DMS53 treated with DMSO at 0.1 percent for 48 hours (cell line): ENCODE results near the gene FAHD2A.
"Not testable (repeated sequence)": the region's sequence is repeated elsewhere in the genome, so short reads cannot be mapped to it uniquely, and the experiment has no call there.

Experiments used
- DNase-seq: peaks from one replicate; lab custom pipeline; 2025; ENCODE audit not compliant: unreplicated experiment; lab: John Stamatoyannopoulos, UW

FAHD2A gene

DNA sequence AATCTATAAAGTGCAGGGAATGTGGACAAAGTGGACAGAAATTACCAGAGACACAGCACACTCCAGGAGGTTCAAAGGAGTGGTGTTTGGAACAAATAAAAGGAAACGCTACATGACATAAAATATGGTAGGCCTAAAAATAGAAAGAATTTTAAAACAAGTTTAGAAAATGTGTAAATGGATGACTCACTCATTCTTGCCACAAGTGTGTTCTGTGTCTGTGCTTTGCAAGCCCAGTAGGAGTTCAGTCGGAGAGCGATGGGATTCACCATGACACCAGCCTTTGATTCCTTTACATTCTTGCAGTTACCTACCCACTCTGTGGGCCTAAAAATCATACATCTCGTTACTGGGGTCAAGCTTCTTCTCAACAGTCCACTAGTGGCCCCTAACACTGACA, 30.9 kb downstream of the FAHD2A start:
- DNase-seq = not testable (repeated sequence)

- not testable (repeated sequence) for DNase-seq
Measured at GRCh38 chr2:95433973-95434372, 31.5 kb downstream of the FAHD2A start.

DNA sequence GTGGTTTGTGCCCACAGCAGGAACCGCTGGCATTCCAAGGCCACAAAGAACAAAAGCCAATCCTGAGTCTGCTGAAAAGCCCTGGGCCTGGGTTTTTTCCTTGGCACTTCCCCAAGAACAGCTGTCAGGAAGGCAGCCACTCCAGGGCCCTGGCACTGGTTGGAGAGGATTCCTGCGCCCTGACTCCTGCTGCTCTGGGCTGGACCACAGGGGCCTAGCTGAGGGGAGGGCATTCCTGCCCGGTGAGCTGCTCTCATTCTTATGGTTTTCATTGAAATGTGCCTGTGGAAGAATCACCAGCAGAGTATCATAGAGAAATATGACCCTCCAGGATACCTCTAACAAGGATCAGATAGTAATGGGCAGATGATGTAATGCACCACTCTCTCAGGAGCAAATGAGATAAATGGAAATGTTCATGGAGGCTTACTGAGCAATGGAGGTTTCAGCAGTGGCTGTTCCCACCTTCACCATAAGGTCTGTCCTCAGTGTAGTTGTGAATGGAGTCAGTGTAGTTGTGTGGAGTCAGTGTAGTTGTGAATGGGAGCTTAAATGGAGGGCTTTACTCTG, 32.1 kb downstream of the FAHD2A start:
- not testable (repeated sequence) for DNase-seq

DNA sequence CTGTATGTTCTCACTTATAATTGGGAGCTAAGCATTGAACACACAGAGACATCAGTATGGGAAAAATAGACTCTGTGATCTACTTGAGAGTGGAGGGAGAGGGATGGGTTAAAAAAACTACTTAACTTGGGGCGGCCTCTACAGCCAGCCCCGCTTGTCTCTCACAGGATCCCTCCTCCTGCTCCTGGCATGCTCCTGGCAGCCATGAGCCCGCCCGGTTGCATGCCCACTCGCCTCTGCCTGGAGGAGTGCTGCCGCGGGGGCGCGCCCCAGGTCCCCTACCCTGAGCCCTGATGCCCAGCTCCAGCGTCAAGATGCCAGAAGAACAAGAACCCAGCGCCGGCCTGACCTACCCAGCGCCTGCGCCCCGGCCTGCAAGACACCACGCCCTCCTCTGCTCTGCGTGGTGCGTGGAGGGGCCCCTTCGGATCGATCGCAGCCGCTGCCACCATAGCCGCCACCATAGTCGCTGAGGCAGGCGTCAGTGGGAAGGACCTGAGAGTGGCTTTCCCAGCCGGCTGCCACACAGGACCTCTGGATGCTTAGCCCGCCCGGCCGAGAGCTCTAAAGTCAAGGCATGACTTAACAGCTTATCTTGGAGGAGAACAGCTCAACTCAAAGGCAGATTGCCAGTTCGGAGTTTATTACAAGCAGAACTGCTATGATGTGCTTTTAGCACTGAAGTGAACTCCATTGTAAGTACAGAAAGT, 32.8 kb downstream of the FAHD2A start:
- DNase-seq = not testable (repeated sequence)

DNA sequence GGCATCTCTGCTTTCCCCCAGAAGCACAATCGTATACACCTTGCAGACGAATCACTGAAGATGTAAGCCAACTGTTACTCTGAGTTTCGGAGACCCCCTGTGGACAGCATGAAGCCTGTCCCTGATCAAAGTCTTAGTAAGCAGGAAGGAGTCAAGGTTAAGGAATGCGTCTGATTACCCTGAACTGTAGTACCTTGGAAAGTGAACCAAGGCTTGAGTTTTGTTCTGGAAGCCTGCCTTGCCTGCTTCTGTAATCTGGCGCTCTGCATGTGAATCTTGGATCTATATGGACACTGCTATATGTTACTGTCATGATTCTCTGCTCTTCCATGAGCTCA, 33.3 kb downstream of the FAHD2A start:
- not testable (repeated sequence) for DNase-seq

DNA sequence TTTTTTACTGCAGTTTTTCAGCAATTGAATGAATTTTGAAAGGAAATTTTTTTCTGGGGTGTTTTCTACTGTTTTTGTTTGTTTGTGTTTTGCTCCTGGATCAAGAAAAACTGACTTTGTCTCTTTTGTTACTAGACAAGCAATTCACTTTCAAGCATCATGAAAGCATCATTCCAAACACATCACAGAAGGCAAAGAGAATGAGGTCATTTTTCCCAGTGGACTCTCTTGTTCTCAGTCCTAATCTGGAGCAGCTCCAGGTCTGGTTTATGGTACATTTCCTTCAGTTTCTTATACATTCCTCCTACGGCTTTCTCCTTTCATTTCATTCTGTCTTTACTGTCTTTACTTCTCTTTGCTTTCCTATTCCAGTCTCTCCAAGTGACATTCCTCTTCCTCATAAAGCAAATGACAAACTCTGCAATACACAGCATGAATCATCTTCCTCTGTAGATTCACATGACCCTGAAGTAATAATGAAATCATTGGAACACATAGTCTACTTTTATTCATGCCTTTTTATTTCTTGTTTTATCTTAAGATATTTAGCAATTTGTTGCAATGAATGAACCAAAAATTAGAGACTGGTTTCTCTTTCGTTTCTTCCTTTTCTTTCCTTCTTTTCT, 40.1 kb downstream of the FAHD2A start:
- not testable (repeated sequence) for DNase-seq

GRCh38 chr2:95445317-95445716, 42.8 kb downstream of the FAHD2A start:
- DNase-seq = not testable (repeated sequence)

DNA sequence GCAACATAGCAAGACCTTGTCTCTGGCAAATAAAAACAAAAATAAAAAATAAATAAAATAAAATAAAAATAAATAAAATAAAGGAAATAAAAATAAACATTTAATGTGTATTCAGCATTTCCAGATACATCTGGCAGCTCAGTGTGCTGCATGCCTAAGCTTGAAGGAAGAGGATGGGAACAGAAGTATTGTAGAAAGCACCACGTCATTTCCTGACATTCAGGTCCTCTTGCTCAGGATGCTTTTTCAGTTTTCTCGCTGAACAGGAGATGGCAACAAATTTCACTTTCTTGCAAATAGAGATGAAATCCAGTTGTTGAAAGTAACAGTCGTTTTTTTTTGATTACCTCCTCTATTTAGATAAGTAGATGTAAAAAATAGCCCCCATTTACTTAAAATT, 60.8 kb downstream of the FAHD2A start:
- DNase-seq = not testable (repeated sequence)
